Stimulated activated CD4-positive, alpha-beta T cell treated with anti-CD3 and anti-CD28 coated beads, Interleukin-1b, Interleukin-23, amount 100 ng/mL, for 24 hours (primary cell): Measurements from ENCODE around the gene HSF4.
"Not testable (repeated sequence)": the region's sequence is repeated elsewhere in the genome, so short reads cannot be mapped to it uniquely, and the experiment has no call there.

ENCODE experiments used
- DNase-seq, 4 experiments: peaks; one replicate each; pipeline ENCODE4 v3.0.0-alpha.2; 2020; ENCODE audit warnings: low read depth in 4 of 4, low spot score in 1 of 4

Gene HSF4, protein sequence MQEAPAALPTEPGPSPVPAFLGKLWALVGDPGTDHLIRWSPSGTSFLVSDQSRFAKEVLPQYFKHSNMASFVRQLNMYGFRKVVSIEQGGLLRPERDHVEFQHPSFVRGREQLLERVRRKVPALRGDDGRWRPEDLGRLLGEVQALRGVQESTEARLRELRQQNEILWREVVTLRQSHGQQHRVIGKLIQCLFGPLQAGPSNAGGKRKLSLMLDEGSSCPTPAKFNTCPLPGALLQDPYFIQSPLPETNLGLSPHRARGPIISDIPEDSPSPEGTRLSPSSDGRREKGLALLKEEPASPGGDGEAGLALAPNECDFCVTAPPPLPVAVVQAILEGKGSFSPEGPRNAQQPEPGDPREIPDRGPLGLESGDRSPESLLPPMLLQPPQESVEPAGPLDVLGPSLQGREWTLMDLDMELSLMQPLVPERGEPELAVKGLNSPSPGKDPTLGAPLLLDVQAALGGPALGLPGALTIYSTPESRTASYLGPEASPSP

GRCh38 chr16:67164599-67165061 is at the start of gene HSF4:
Gene HSF4, plus strand, starts transcription at chr16:67164745. Its CDS starts 67 bp downstream, at chr16:67164812.
- no peak for DNase-seq

DNA sequence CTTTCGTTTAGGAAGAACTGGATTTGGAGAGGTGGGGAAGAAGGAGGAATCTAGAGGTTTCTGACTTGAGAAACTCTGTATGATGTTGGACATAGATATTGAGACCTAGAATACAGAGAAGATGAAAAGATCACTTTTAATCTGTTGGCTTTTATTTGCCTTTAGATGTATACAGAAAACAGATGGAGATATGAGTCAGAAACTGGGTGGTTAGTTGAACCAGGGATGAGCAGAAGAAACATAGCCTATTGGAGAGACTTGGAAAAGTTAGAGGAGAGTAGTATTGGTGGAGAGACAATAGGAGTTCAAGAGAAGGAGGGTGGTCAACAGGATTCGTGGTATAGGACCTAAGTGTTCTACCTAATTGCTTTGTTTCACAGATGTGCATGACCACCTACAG is 49.8 kb upstream of the HSF4 start:
- no peak for DNase-seq

DNA sequence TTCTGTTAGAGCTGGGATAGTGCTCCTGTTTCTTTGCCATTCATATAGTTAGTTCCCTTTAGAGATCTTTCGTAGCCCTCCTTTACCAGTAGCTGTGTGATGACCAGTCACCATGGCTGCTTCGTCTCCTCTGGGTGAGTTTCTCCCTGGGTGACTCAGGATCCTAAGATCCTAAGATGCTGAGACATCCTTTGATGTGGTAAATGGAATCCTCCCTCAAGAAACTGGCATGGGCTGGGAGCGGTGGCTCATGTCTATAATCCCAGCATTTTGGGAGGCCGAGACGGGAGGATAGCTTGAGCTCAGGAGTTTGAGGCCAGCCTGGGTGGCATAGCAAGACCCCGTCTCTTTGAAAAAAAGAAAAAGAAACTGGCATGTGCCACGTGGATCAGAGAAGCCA is 48.9 kb upstream of the HSF4 start:
- DNase-seq = no peak

DNA sequence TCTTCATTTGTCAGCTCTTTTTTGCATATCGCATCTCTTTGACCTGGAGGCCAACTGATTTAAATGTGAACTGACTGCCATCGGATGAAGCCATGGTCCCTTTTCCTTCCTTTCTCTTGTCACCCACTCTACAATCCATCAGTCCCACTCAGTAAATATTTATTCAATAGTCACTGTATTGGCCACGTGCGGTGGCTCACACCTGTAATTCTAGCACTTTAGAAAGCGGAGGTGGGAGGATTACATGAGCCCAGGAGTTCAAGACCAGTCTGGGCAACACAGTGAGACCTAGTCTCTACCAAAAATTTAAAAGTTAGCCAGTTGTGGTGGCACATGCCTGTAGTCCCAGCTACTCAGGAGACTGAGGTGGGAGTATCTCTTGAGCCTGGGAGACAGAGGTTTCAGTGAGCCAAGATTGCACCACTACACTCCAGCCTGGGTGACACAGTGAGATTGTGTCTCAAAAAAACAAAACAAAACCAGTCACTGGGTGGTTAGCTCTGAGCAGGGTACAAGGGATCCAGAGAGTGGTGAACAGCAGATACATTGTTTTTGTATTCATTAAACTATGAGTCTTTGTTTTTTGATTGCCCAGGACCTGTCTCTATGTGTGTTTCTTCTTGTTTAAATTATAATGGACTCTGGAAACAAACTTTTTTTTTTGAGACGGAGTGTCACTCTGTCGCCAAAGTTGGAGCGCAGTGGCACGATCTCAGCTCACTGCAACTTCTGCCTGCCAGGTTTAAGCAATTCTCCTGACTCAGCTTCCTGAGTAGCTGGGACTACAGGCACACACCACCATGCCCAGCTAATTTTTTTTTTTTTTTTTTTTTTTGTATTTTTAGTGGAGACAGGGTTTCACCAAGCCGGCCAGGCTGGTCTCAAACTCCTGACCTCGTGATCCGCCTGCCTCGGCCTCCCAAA is 47.9 kb upstream of the HSF4 start:
- DNase-seq = no peak

- DNase-seq = no peak
These were observed 46.8 kb upstream of the HSF4 start for GRCh38 chr16:67117716-67118115.

DNA sequence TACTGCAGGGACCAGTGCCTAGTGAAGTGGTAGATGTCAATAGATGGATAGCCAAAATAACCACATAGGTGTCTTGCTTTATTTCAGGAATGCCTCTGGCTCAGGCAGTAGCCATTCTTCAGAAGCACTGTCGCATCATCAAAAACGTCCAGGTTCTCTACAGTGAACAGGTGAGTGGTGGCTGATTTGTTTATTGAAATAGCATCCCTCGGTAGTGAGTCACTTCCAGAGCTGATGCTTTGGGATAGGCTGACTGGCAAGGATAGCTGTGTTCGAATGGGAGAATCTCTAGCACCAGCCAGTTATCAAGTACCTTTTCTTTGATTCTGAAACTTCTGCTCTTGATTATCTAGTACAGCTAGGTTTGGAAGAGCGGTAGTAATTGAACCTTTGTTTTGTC is 44.5 kb upstream of the HSF4 start:
- DNase-seq = no peak

- DNase-seq = not testable (repeated sequence)
These were observed 41.7 kb upstream of the HSF4 start for GRCh38 chr16:67122799-67123198.

DNA sequence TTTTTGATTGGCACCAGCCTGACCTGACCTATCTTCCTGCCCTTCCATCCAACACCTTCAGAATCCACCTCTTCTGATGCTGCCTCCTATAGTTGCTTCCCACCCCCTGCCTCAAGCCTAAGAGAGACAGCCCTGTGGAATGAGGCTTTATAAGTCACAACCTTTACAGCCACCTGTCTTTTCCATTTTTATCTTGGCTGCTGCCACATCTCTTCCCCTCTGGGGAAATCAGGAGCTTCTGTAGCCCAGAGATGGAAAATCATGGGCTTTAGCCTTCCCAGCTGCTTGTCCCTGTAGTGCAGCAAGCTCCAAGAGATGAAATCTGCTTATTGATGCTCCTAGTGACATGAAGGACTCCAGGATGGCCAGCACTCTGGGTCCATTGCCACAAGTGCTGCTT is 36.1 kb upstream of the HSF4 start:
- no peak for DNase-seq

DNA sequence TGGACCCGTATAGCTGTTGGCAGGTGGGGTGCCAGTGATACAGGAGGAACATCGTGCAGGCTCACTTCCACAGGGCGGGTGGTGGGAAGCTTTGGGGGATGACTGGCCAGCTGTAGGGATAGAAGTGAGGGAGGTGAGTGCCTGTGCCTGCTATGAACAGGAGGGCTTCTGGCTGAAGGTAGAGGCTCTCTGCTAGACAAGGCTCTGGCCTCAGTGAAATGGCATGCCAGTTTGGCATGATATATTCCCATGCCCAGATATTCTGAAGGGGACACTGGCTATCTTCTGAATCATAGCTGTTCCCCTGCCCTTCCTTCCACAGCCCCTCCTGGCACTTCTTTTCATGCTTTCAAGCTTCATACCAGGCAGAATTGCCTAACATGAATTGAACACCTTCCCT is 35.7 kb upstream of the HSF4 start:
- no peak for DNase-seq

DNA sequence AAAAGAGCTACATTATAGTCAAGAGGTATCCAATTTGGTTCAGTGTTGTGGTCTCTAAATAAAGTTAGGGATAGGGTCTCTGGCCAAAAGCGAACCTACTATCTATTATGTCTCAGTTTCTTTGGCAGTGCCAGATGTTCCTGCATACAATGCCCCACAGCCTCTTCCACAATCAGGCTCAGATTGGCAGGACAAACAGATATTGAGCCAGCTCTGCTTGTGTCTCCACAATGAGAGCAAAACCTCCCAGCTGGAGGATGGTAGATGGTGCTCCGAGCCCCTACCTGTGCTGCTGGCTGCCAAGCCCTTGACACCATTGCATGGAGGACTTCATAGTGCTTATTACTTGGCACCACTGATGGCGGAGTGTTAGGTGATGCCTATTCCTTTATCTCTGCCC is 35.1 kb upstream of the HSF4 start:
- DNase-seq = no peak

DNA sequence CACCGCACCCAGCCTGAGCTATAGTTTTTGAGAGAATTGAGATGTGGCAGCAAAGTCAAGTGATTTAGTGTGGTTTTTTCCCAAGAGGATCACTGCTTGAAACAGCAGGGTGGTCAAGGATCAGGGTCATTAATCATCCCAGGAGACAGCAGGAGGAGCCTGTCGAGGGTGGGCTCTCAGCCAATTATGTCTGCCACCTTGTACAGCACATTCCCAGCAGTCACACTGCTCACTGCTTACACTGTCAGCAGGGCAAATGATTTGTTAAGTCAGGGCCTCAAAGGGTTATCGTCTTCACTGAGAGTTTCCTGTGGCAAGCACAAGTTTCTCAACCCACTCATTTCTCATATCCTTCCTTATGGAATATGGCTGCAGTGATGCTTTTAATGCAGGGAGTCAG is 26.9 kb upstream of the HSF4 start:
- DNase-seq = no peak

DNA sequence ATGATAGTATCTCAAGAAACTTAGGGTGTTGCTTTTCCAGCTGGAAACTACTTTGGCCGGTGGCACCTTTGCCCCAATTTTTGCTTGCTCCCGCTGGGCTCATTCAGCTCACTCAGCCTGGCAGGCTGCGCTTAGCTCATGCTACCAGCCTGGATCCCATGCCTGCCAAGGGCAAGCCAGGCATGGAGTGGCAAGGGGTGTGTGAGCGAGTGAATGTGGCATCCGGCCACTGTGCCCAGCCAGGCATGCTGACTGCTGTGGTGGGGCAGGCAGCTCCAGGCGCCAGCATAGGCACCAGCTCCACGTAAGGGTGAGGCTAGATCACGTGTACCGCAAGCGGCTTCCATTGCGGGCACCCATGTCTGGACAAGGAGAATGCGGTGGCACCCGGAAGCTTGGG is 23.2 kb upstream of the HSF4 start:
- DNase-seq = no peak

DNA sequence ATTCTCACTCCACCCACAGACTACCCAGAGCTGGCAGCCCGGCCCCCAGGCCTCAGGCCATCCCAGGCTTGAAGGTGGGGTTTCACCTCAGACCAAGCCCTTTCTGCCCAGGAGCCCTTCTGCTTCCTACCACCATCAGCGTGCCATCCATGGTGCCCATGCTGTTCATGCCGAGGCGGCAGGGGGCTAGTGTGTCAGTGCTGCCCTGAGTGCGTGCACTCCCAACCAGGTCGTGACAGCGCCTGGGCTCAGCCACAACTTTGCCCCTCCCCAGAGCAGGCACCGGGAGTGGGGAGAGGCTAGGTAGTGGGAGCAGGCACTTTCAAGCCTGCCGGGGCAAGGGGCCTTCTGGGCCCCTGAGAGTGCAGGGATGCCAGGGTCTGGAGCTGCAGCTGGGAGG is 22.2 kb upstream of the HSF4 start:
- DNase-seq = no peak

- no peak for DNase-seq
These were observed 19.6 kb upstream of the HSF4 start for GRCh38 chr16:67144943-67145342.

GRCh38 chr16:67145746-67146145 is 18.8 kb upstream of the HSF4 start:
- DNase-seq = no peak

DNA sequence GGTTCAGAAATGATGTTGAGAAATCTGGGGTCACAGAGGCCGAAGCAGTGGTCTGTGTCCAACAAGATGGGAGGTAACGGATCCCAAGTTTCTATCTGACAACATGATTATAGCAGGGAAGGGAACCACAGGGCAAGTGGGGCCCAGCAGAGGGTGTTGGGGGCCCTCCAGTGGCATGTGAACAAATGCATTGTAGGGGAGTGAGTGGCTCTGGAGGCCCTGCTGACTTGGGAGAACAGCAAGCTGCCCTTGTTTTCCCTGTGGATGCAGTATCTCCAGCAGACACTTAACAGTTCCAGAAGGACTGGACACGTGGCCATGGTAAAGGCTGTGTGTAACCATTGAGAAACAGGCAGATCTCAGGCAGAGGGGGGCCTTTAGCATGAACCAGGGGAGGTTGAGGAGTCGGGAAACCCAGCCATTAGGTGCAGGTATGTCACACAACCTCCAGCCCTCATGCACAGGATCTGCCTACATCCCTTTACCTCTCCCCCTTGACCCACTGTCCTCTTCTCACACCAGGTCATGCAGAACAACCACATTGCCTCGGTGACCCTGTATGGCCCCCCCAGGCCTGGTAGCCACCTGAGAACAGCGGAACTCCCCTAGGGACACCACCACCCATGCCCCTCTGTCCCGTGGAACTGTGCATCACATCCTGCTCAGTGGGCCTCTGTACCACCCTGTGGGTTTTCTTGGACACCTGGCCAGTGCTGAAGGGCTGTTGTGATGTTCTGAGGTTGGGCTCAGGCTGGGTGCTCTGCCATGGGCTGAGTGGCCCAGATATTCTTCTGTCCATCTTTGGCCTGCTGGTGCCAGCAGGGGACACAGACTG is 17.8 kb upstream of the HSF4 start:
- DNase-seq = no peak

- DNase-seq = no peak
These were observed 17.0 kb upstream of the HSF4 start for GRCh38 chr16:67147437-67148140.

GRCh38 chr16:67148221-67148620 is 16.3 kb upstream of the HSF4 start:
- DNase-seq = no peak

GRCh38 chr16:67148656-67149275 is 15.8 kb upstream of the HSF4 start:
- DNase-seq = no peak
